Thoracic aorta (tissue), 2 donors: ENCODE results near the gene YIPF2. TPM values are rescaled to one million over a fixed set of nuclear protein-coding genes. Genes with fewer than 3 reads are reported as not detected.

Experiments
- ATAC-seq: fragments of 150-250 bp; one replicate; pipeline ENCODE4 v1.8.0; 2017; ENCODE audit warnings: low read depth; ENCODE audit not compliant: insufficient number of reproducible peaks, low FRiP score
- DNase-seq: peaks from one replicate; pipeline ENCODE4 v3.0.0-alpha.2; 2020; ENCODE audit warnings: low spot score
- H3K27ac ChIP-seq, 2 donors: fragments of 200-600 bp; sonication (generic); 1 replicate in 1 of 2; 2 replicates in 1 of 2; pipeline ENCODE4 v1.5.1; 2016; ENCODE audit warnings: mild to moderate bottlenecking in 2 of 2, moderate library complexity in 2 of 2
- H3K27me3 ChIP-seq: fragments of 200-600 bp; sonication (generic); replicated peaks from 2 replicates; pipeline ENCODE4 v1.6.0; 2016; ENCODE audit warnings: mild to moderate bottlenecking; ENCODE audit not compliant: insufficient read depth
- H3K36me3 ChIP-seq: fragments of 200-600 bp; sonication (generic); one replicate; pipeline ENCODE4 v1.5.1; 2016
- H3K4me1 ChIP-seq, 2 donors: fragments of 200-600 bp; sonication (generic); 1 replicate in 1 of 2; 2 replicates in 1 of 2; pipeline versions ENCODE4 v1.5.1 to v1.6.0; 2016; ENCODE audit warnings: low read depth in 2 of 2, mild to moderate bottlenecking in 1 of 2; ENCODE audit not compliant: control insufficient read depth in 1 of 2
- H3K4me3 ChIP-seq: fragments of 200-600 bp; sonication (generic); 2 replicates; pipeline ENCODE4 v1.5.1; 2016; ENCODE audit warnings: mild to moderate bottlenecking
- H3K9me3 ChIP-seq: fragments of 200-600 bp; sonication (generic); 2 replicates; pipeline ENCODE4 v1.5.1; 2016
- total RNA-seq, 2 donors: library from RNA; depleted of rRNA; stranded (reverse); fragments of >200 nt; gene quantifications; one replicate each; pipeline versions ENCODE4 v1.1.0 to v1.2.3, GENCODE V29; 2016
- TF ChIP-seq, protein P1 (sequence below): fragments of 200-600 bp; sonication (generic); IDR thresholded peaks from one replicate; pipeline ENCODE4 v1.5.1; 2019; ENCODE audit warnings: antibody characterized with exemption

YIPF2 gene
- total RNA-seq, 2 donors from 2014 or later, result 51.2 to 79.6 TPM

DNA sequence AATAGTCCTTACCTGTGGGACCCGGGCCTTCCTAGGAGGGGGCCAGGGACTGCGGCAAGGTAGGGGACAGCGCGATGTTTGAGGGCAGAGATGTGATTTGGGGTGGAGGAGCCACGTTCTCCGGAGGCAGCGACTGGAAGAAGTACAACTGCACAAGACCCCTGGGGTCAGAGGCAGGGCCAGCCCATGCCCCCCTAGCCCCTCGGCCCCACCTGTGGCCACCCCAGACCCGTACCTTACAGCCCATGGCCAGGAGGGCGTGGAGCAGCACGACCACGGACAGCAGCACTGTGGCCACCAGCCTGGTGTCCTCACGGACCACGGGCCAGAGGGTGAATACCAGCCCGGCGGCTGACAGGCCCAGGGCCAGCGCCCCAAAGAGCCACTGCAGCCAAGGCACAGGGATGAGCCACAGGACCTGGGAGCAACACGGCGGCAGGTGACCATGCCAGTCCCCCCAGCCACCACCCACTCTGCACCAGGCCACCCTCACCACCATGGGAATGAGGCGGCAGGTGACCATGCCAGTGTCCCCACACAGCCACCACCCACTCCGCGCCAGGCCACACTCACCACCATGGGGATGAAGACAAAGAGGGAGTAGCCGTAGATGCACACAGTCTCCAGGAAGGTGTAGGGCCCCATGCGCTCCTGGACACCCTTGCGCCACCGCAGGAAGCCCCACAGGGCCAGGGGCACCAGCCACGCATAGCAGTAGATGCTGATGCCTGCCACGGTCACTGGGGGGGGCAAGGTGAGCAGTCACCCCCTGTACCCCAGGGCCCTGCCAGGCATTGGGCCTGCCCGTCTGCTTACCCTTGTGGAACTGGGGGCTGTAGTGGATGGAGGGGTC lies 5.0 kb downstream of the YIPF2 start:
- ATAC-seq (no peak), DNase-seq (no peak)
- Histone ChIP-seq H3K36me3 (peaks cover 35% of the 10 kb centered on the region), H3K4me1 (peaks cover 8 to 12% of the 10 kb centered on the region in 2 donors), H3K27me3 (no peaks in the 10 kb centered on the region), H3K27ac (no peak overlapping the region), H3K4me3 (no peak overlapping the region), H3K9me3 (no peaks in the 10 kb centered on the region)
- TF ChIP-seq, protein P1, sequence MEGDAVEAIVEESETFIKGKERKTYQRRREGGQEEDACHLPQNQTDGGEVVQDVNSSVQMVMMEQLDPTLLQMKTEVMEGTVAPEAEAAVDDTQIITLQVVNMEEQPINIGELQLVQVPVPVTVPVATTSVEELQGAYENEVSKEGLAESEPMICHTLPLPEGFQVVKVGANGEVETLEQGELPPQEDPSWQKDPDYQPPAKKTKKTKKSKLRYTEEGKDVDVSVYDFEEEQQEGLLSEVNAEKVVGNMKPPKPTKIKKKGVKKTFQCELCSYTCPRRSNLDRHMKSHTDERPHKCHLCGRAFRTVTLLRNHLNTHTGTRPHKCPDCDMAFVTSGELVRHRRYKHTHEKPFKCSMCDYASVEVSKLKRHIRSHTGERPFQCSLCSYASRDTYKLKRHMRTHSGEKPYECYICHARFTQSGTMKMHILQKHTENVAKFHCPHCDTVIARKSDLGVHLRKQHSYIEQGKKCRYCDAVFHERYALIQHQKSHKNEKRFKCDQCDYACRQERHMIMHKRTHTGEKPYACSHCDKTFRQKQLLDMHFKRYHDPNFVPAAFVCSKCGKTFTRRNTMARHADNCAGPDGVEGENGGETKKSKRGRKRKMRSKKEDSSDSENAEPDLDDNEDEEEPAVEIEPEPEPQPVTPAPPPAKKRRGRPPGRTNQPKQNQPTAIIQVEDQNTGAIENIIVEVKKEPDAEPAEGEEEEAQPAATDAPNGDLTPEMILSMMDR, result no peak

GRCh38 chr19:10922638-10923014 lies 5.8 kb downstream of the YIPF2 start:
- Histone ChIP-seq H3K27ac (no peak overlapping the region), H3K36me3 (peaks cover 35% of the 10 kb centered on the region), H3K27me3 (no peaks in the 10 kb centered on the region), H3K9me3 (no peaks in the 10 kb centered on the region), H3K4me3 (no peak overlapping the region), H3K4me1 (peaks cover 4 to 8% of the 10 kb centered on the region in 2 donors)
- no peak for ATAC-seq
- no peak for DNase-seq
- TF ChIP-seq, protein P1, result no peak

DNA sequence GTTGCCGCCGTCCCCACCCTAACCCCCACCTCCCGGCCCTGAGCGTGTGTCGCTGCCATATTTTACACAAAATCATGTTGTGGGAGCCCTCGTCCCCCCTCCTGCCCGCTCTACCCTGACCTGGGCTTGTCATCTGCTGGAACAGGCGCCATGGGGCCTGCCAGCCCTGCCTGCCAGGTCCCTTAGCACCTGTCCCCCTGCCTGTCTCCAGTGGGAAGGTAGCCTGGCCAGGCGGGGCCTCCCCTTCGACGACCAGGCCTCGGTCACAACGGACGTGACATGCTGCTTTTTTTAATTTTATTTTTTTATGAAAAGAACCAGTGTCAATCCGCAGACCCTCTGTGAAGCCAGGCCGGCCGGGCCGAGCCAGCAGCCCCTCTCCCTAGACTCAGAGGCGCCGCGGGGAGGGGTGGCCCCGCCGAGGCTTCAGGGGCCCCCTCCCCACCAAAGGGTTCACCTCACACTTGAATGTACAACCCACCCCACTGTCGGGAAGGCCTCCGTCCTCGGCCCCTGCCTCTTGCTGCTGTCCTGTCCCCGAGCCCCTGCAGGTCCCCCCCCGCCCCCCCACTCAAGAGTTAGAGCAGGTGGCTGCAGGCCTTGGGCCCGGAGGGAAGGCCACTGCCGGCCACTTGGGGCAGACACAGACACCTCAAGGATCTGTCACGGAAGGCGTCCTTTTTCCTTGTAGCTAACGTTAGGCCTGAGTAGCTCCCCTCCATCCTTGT lies 6.4 kb downstream of the YIPF2 start:
- peaks cover 35% of the 10 kb centered on the region for H3K36me3 ChIP-seq
- H3K4me1 ChIP-seq, result peaks cover 0 to 2% of the 10 kb centered on the region in 2 donors
- H3K4me3 ChIP-seq, result no peak overlapping the region
- no peaks in the 10 kb centered on the region for H3K9me3 ChIP-seq
- DNase-seq (no peak), ATAC-seq (no peak)
- no peak overlapping the region for H3K27ac ChIP-seq
- TF ChIP-seq, protein P1, result no peak
- no peaks in the 10 kb centered on the region for H3K27me3 ChIP-seq

GRCh38 chr19:10921199-10921909 lies 7.1 kb downstream of the YIPF2 start:
- no peak for DNase-seq
- H3K36me3 ChIP-seq, result peaks cover 39% of the 10 kb centered on the region
- ATAC-seq, result no peak

More at GRCh38 chr19:10921199-10921909, 7.1 kb downstream of the YIPF2 start:
- no peaks in the 10 kb centered on the region for H3K27me3 ChIP-seq
- H3K27ac ChIP-seq, result no peak overlapping the region
- TF ChIP-seq, protein P1, result no peak
- H3K4me3 ChIP-seq, result no peak overlapping the region
- no peaks in the 10 kb centered on the region for H3K9me3 ChIP-seq
- H3K4me1 ChIP-seq, result no peaks in the 10 kb centered on the region
